Endothelial cell of umbilical vein (primary cell): ENCODE measurements around the gene CHN2.

Source experiments
- CTCF ChIP-seq, 2 donors: IDR thresholded peaks; 1 replicate in 1 of 2; 2 replicates in 1 of 2; pipeline ENCODE4 v1.5.1; 2011; ENCODE audit warnings: low read length in 2 of 2, mild to moderate bottlenecking in 2 of 2, moderate library complexity in 2 of 2, control low read depth in 1 of 2, inconsistent platforms in 1 of 2, low read depth in 1 of 2; ENCODE audit not compliant: insufficient read depth in 1 of 2; ENCODE audit errors: extremely low read depth in 1 of 2
- EZH2 ChIP-seq: IDR thresholded peaks from 2 replicates; pipeline ENCODE4 v1.6.1; 2012; ENCODE audit warnings: borderline replicate concordance, low read depth, mild to moderate bottlenecking, moderate library complexity, low read length, inconsistent platforms; ENCODE audit not compliant: severe bottlenecking
- POLR2A ChIP-seq: IDR thresholded peaks from 2 replicates; pipeline ENCODE4 v1.6.1; 2012; ENCODE audit warnings: low read depth, mild to moderate bottlenecking, control low read depth, low read length
- POLR2AphosphoS5 ChIP-seq: IDR thresholded peaks from 2 replicates; pipeline ENCODE4 v1.6.1; 2012; ENCODE audit warnings: low read depth, mild to moderate bottlenecking, control low read depth, low read length, moderate library complexity; ENCODE audit not compliant: insufficient read depth

DNA sequence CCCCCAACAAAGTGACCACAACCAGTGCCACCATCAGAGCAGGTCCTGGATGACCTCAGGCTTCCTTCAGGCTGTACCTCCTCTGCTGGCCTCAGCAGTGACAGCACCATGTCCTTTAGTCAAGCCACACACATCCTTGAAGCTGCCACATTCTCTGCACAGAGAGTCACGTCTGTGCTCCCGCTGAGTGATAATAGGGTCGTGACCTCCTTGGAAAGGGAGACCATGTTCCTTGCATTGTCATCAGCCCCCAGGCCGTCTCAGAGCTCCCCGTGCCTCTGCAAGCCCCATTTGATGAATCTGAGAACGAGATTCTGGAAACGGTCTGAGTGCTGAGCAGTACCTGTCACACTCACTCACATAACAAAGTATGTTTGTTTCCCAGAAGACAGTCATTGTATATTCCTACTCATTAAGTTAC lies 262.6 kb downstream of the CHN2 start:
- TF ChIP-seq CTCF (IDR thresholded peaks at IDR 0.05; ENCODE audit: extremely low read depth in 1 of 2, insufficient read depth in 1 of 2, low read depth in 1 of 2, low read length in 2 of 2) (no peak), POLR2AphosphoS5 (no peak), POLR2A (no peak), EZH2 (no peak)
